ENCODE data around the gene POMGNT2. TPM values are rescaled to one million over a fixed set of nuclear protein-coding genes. Genes with fewer than 3 reads are reported as not detected.
A peak's percentile ranks its signal among the peaks of the same experiment; 100 is the strongest.

The POMGNT2 gene
- total and polyA plus RNA-seq, 2 of the 8 experiments (the other 6 are each of a cell fraction or from before 2014, with no cell fraction given), result 13.6 to 35.7 TPM

- Histone ChIP-seq H4K20me1 (replicated peaks in 1 of 2; ENCODE audit: control insufficient read depth in 1 of 2, insufficient read depth in 2 of 2, low read length in 2 of 2) (no peaks in the 10 kb centered on the region), H2BK20ac (ENCODE audit: low read length) (no peak overlapping the region), H2AK5ac (ENCODE audit: low read depth, low read length) (no peak overlapping the region), H2BK15ac (ENCODE audit: low read length) (no peak overlapping the region), H3K27me3 (replicated peaks in 1 of 4; ENCODE audit: control insufficient read depth in 3 of 4, extremely low read depth in 1 of 4, insufficient read depth in 3 of 4, low read length in 3 of 4) (no peaks in the 10 kb centered on the region), H3K4me3 (ENCODE audit: extremely low read depth in 1 of 4, insufficient read depth in 2 of 4, low read depth in 3 of 4, low read length in 4 of 4) (no peak overlapping the region), H3K4me1 (replicated peaks in 1 of 4; ENCODE audit: control insufficient read depth in 3 of 4, insufficient read depth in 4 of 4, low read length in 3 of 4) (no peaks in the 10 kb centered on the region), H3K4ac (replicated peaks; ENCODE audit: insufficient read length, low read depth, low read length) (no peak overlapping the region), H4K91ac (replicated peaks; ENCODE audit: insufficient read length, low read length) (no peak overlapping the region), H3K79me1 (ENCODE audit: low read depth, low read length) (no peaks in the 10 kb centered on the region), H2AFZ (ENCODE audit: low read length) (no peak overlapping the region), H3K9ac (replicated peaks in 1 of 4; ENCODE audit: extremely low read depth in 1 of 4, low read depth in 3 of 4, low read length in 3 of 4) (no peak overlapping the region), H3K36me3 (ENCODE audit: control insufficient read depth in 2 of 4, insufficient read depth in 4 of 4, low read length in 3 of 4) (peaks cover 0 to 15% (median 10%) of the 10 kb centered on the region in 4 experiments; a peak in 4 of 8 replicates), H2BK12ac (ENCODE audit: low read depth, low read length) (no peak overlapping the region), H2BK120ac (replicated peaks; ENCODE audit: low read depth, low read length) (no peak overlapping the region), H3K18ac (ENCODE audit: extremely low read depth, low read length) (no peak overlapping the region), H3K14ac (ENCODE audit: insufficient read length) (no peak overlapping the region), H2BK5ac (ENCODE audit: low read depth, low read length) (no peak overlapping the region), H3K27ac (ENCODE audit: low read depth, low read length) (no peak overlapping the region), H3K23me2 (ENCODE audit: low read depth, low read length) (no peaks in the 10 kb centered on the region), H3K56ac (replicated peaks; ENCODE audit: insufficient read length, low read depth, low read length) (no peak overlapping the region), H4K5ac (ENCODE audit: insufficient read length, low read depth, low read length) (no peak overlapping the region), H3K23ac (ENCODE audit: insufficient read length) (no peak overlapping the region), H4K8ac (ENCODE audit: extremely low read depth, insufficient read depth, low read length) (peak overlapping the region; percentile 74), H3K9me3 (ENCODE audit: insufficient read depth in 2 of 2, low read depth in 1 of 2, low read length in 1 of 2) (peaks cover under 1 to 11% of the 10 kb centered on the region in 2 experiments; a peak in 1 of 4 replicates), H3K4me2 (ENCODE audit: insufficient read depth in 1 of 2, low read depth in 2 of 2, low read length in 2 of 2) (no peak overlapping the region), H3K79me2 (ENCODE audit: control insufficient read depth in 1 of 2, insufficient read depth in 2 of 2, low read length in 2 of 2) (no peaks in the 10 kb centered on the region)
- CTCF ChIA-PET (ENCODE audit: partially characterized antibody), result interaction anchor here (0.9 to 1.8 kb wide), 3 partner anchors 22 to 114 kb away, joined by 3 to 5 read pairs (median 4); no protein-coding TSS in a partner anchor
- DNase-seq (ENCODE audit: low read depth in 1 of 2, low spot score in 2 of 2) (no peak), FAIRE-seq (no peak)
- 85% methylated on average over 5 of the region's 5 CpGs; no CpG with 5 or more reads in 1 of the 2 experiments for WGBS, 2 experiments (ENCODE audit: extremely low coverage in 1 of 2, insufficient coverage in 1 of 2, insufficient read length in 1 of 2, insufficient replicate concordance in 2 of 2, low coverage in 1 of 2, low lambda C conversion rate in 2 of 2, missing lambda C conversion rate in 1 of 2)
- POLR2A ChIA-PET (ENCODE audit: partially characterized antibody), result no interaction called here
- no peak for TF ChIP-seq GABPA (IDR thresholded peaks at IDR 0.05; ENCODE audit: borderline replicate concordance, insufficient read depth, low read length)
- no peak for TF ChIP-seq CHD2 (IDR thresholded peaks at IDR 0.05; ENCODE audit: low read length)
- no peak for TF ChIP-seq ZNF274 (IDR thresholded peaks at IDR 0.05; ENCODE audit: borderline replicate concordance, extremely low read depth, low read length)
Observed at GRCh38 chr3:43075904-43076661, 29.8 kb downstream of the POMGNT2 start.
